Right atrium auricular region (tissue), 2 donors: ENCODE data around the gene FBXO44. TPM values are rescaled to one million over a fixed set of nuclear protein-coding genes. Genes with fewer than 3 reads are reported as not detected.
A peak's percentile ranks its signal among the peaks of the same experiment; 100 is the strongest.

Source experiments
- DNase-seq: peaks from one replicate; pipeline ENCODE4 v3.0.0-alpha.2; 2019; ENCODE audit warnings: low spot score
- H3K27ac ChIP-seq, 2 donors: fragments of 200-600 bp; sonication (generic); 1 replicate in 1 of 2; 2 replicates in 1 of 2; pipeline ENCODE4 v1.5.1; 2016 to 2019
- H3K27me3 ChIP-seq, 2 donors: fragments of 200-600 bp; sonication (generic); one replicate each; pipeline versions ENCODE4 v1.5.1 to v1.6.0; 2017 to 2019
- H3K36me3 ChIP-seq: fragments of 200-600 bp; sonication (generic); one replicate; pipeline ENCODE4 v1.5.1; 2016
- H3K4me1 ChIP-seq, 2 donors: fragments of 200-600 bp; sonication (generic); one replicate each; pipeline versions ENCODE4 v1.5.1 to v1.6.0; 2017 to 2019
- H3K4me3 ChIP-seq, 2 donors: fragments of 200-600 bp; sonication (generic); 1 replicate in 1 of 2; 2 replicates in 1 of 2; pipeline ENCODE4 v1.5.1; 2017 to 2019; ENCODE audit warnings: mild to moderate bottlenecking in 1 of 2, moderate library complexity in 1 of 2
- H3K9me3 ChIP-seq, 2 donors: fragments of 200-600 bp; sonication (generic); one replicate each; pipeline ENCODE4 v1.5.1; 2019
- total RNA-seq, 2 donors: library from RNA; depleted of rRNA; stranded (reverse); fragments of >200 nt; gene quantifications; one replicate each; pipeline ENCODE4 v1.1.0, GENCODE V29; 2016
- TF ChIP-seq, protein P1 (sequence below), 2 donors: fragments of 200-600 bp; sonication (generic); IDR thresholded peaks; one replicate each; pipeline ENCODE4 v1.5.1; 2019; ENCODE audit warnings: antibody characterized with exemption in 2 of 2

FBXO44 gene
- total RNA-seq, 2 donors from 2014 or later: 15.5 to 20.5 TPM

DNA sequence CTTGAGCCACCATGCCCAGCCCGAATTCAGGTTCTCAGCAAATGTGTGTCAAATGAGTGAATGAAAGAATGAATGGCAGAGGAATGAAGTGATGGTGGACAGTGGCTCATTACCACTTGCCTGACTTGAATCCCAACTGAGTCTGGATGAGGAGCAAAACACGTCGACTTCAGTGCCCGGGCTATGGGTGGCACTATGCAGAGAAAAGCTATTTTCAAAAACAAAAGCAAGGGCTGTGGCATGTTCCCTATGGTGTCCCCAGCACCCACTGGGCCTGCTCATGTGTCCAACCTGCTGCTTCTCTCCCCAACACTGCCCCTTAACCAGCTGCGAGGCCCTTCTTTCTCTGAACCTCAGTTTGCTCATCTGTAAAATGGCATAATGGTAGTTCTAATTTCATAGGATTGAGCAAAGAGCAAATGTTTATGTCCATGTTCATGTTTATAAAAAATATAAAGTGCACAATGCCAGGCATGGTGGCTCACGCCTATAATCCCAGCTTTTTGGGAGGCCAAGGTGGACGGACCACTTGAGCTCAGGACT, 30.6 kb downstream of the FBXO44 start:
- Histone ChIP-seq H3K36me3 (no peaks in the 10 kb centered on the region), H3K27me3 (peaks cover under 1 to 4% of the 10 kb centered on the region in 2 donors), H3K4me1 (peaks cover 0 to 11% of the 10 kb centered on the region in 2 donors), H3K27ac (no peak overlapping the region), H3K4me3 (no peak overlapping the region), H3K9me3 (no peaks in the 10 kb centered on the region)
- TF ChIP-seq, protein P1, sequence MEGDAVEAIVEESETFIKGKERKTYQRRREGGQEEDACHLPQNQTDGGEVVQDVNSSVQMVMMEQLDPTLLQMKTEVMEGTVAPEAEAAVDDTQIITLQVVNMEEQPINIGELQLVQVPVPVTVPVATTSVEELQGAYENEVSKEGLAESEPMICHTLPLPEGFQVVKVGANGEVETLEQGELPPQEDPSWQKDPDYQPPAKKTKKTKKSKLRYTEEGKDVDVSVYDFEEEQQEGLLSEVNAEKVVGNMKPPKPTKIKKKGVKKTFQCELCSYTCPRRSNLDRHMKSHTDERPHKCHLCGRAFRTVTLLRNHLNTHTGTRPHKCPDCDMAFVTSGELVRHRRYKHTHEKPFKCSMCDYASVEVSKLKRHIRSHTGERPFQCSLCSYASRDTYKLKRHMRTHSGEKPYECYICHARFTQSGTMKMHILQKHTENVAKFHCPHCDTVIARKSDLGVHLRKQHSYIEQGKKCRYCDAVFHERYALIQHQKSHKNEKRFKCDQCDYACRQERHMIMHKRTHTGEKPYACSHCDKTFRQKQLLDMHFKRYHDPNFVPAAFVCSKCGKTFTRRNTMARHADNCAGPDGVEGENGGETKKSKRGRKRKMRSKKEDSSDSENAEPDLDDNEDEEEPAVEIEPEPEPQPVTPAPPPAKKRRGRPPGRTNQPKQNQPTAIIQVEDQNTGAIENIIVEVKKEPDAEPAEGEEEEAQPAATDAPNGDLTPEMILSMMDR (IDR thresholded peaks at IDR 0.05): no peak
- DNase-seq: no peak

DNA sequence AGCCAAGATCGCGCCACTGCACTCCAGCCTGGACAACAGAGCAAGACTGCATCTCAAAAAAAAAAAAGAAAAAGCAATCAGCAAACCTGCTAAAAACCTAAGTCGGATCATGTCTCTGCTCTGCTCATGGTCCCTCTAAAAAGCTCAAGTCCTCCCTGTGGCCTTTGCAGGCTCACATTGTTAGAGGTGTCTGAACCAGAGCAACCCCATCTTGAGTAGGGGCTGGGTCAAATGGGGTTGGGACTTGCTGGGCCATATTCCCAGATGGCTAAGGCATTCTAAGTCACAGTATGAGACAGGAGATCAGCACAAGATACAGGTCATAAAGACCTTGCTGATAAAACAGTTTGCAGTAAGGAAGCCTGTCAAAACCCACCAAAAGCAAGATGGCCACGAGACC, 33.8 kb downstream of the FBXO44 start:
- TF ChIP-seq, protein P1 (IDR thresholded peaks at IDR 0.05): no peak
- H3K27me3 ChIP-seq: peaks cover 9 to 28% of the 10 kb centered on the region in 2 donors
- no peaks in the 10 kb centered on the region for H3K36me3 ChIP-seq
- no peaks in the 10 kb centered on the region for H3K9me3 ChIP-seq
- no peak overlapping the region for H3K27ac ChIP-seq
- H3K4me1 ChIP-seq: peaks cover 0 to 30% of the 10 kb centered on the region in 2 donors
- no peak for DNase-seq
- no peak overlapping the region for H3K4me3 ChIP-seq

DNA sequence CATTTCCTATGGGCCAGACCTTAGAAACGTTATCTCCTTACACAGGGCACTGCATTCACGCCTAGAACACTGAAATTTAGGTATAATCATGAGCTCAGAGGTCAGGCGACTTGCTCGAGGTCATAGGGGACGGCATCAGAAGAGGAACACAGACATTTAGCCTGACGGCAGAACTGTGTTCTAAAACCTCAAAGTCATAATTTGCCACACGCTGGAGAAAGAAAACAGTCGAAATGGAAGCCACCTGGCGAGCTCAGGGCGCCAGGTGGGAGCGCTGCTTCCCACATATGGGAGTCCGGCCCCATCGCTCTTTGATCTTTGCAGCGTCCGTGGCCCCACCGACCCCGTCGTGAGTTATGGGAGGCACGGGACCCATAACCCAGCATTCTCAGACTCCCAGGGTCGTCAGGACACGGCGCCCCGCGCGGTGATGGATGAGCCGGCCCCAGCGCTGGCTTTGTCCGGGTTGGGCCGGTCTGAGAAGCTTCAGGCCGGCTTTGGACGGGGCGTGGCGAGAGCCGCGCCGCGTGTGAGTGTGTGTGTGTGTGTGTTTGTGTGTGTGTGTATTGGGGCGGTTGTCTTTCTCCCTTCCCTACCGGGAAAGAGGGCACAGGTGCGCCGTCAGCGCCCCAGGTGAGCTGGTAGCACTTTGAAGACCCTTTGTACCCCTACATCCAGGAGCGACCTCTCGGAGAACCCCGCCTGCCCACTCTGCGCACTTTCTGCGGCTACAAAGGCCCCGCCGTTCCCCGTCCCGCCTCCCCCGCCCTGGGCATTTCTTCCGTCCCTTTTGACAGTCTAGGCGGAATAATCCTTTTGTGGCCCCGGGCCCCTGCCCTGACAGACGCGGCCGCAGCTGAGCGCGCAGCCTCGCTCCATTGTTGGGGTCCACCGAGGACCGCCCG, 36.0 kb downstream of the FBXO44 start:
- no peak for DNase-seq
- peak overlapping the region in 1 of 2 donors; percentile 36 for H3K4me3 ChIP-seq
- TF ChIP-seq, protein P1 (IDR thresholded peaks at IDR 0.05): no peak
- H3K36me3 ChIP-seq: no peaks in the 10 kb centered on the region
- no peaks in the 10 kb centered on the region for H3K9me3 ChIP-seq
- peaks cover 9 to 33% of the 10 kb centered on the region in 2 donors for H3K27me3 ChIP-seq
- H3K27ac ChIP-seq: no peak overlapping the region
- peaks cover 0 to 31% of the 10 kb centered on the region in 2 donors for H3K4me1 ChIP-seq

DNA sequence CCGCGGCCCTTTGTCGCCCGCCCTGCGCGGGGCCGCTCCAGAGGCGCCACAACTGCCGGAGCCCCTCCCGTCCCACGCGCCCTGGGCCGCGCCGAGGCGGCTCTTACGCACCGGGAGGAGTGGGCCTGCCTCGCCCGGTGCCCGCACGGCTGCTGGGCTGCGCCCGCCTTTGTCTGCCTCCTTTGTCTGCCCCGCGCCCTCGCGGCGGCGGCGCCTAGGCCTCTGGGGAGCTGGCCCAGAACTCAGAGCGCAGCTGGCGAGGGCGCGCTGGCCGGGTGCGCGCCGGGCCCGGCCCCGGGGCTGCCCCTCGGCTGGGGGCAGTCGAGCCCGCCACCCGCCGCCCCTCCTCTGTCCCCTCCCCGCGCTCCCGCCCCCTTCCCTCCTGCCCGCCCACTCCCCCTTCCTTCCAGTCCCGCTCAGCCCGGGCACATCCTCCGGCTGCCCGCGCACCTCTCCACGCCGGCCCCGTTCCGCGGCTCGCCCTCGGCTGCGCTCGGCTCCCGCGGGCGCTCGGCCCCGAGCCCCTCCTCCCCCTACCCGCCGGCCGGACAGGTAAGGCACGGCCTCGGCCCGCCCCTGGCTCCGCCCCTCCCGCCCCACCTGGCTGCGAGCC, 36.7 kb downstream of the FBXO44 start, which contains the start of gene DRAXIN:
Gene DRAXIN, plus strand, starts transcription at position 409 of the 613 bp plus-strand sequence. CDS start 14,549 bp downstream, outside the sequence.
- Histone ChIP-seq H3K27me3 (peaks cover 9 to 33% of the 10 kb centered on the region in 2 donors), H3K27ac (no peak within 1 kb of the TSS), H3K4me3 (peak within 1 kb of the TSS in 1 of 2 donors; percentile 36), H3K36me3 (no peaks in the 10 kb centered on the region), H3K4me1 (peaks cover 0 to 31% of the 10 kb centered on the region in 2 donors), H3K9me3 (no peaks in the 10 kb centered on the region)
- DNase-seq: no peak
- TF ChIP-seq, protein P1 (IDR thresholded peaks at IDR 0.05): no peak

DNA sequence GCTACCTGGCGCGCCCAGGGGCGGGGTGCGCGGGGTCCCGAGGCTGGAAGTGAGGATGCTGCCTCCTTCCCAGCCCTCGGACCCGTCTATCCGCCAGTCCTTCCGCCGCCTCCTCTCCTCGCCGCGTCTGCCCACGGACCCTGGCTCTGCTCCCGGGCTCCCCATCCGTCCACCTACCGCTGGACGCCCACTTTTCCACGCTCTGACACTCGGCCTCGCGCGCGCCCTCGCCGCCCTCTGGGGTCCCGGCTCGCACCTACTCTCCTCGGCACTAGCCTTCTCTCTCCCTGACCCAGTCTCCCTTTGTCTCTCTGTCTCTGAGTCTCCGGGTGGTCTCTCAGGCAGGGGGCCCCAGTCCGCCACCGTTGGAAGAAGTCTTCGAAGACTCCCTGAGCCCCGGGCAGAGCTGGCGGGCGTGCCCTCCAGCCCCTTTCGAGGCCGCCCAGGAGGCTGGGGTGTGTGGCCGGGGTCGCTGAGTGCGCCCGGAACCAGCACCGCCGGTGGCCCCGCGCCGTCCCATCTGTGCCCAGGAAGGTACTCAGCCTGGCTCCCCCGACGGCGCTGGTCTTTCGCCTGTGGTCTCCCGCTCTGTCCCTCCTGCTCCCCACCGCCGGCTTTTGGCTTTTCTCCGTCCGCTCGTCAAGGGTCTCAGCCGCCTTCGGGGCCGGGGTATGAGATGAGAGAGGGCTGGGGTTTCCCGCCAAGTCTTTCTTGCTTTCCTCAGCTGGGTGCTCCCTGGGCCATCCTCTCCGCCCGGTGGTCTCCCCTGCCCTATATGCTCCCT, 37.4 kb downstream of the FBXO44 start:
- Histone ChIP-seq H3K27ac (no peak overlapping the region), H3K4me3 (peak overlapping the region in 1 of 2 donors; percentile 36), H3K4me1 (peaks cover 0 to 31% of the 10 kb centered on the region in 2 donors), H3K36me3 (no peaks in the 10 kb centered on the region), H3K9me3 (no peaks in the 10 kb centered on the region), H3K27me3 (peaks cover 9 to 33% of the 10 kb centered on the region in 2 donors)
- TF ChIP-seq, protein P1 (IDR thresholded peaks at IDR 0.05): no peak
- no peak for DNase-seq
